HG03575 (cell line): ENCODE results near the gene DNER.

Experiments
- ATAC-seq: cut with Tn5 transposase; IDR thresholded peaks from one replicate; pipeline ENCODE4 v1.9.1; 2021; ENCODE audit not compliant: unreplicated experiment, insufficient number of reproducible peaks, low FRiP score; ENCODE audit errors: extremely low read depth

DNER gene

GRCh38 chr2:229470781-229471180, 243.6 kb downstream of the DNER start:
- ATAC-seq: no peak

GRCh38 chr2:229467783-229468182, 246.6 kb downstream of the DNER start:
- no peak for ATAC-seq

GRCh38 chr2:229463841-229464346, 250.5 kb downstream of the DNER start:
- no peak for ATAC-seq

- ATAC-seq: no peak
Measured at GRCh38 chr2:229462112-229462511, 252.2 kb downstream of the DNER start.

GRCh38 chr2:229456091-229456490, 258.3 kb downstream of the DNER start:
- no peak for ATAC-seq

- no peak for ATAC-seq
Measured at GRCh38 chr2:229454934-229455631, 259.3 kb downstream of the DNER start.

- ATAC-seq: no peak
Measured at GRCh38 chr2:229453230-229453629, 261.1 kb downstream of the DNER start.

GRCh38 chr2:229451852-229452251, 262.5 kb downstream of the DNER start:
- no peak for ATAC-seq

- ATAC-seq: no peak
Measured at GRCh38 chr2:229447227-229447626, 267.1 kb downstream of the DNER start.

GRCh38 chr2:229446350-229446749, 268.0 kb downstream of the DNER start:
- no peak for ATAC-seq

GRCh38 chr2:229445501-229446211, 268.7 kb downstream of the DNER start:
- ATAC-seq: no peak

GRCh38 chr2:229445019-229445418, 269.3 kb downstream of the DNER start:
- no peak for ATAC-seq

GRCh38 chr2:229443546-229444268, 270.6 kb downstream of the DNER start:
- ATAC-seq: no peak

- no peak for ATAC-seq
Measured at GRCh38 chr2:229443141-229443540, 271.2 kb downstream of the DNER start.

- ATAC-seq: no peak
Measured at GRCh38 chr2:229438430-229439159, 275.8 kb downstream of the DNER start.

GRCh38 chr2:229437467-229437866, 276.9 kb downstream of the DNER start:
- ATAC-seq: no peak

GRCh38 chr2:229434187-229434586, 280.2 kb downstream of the DNER start:
- no peak for ATAC-seq

GRCh38 chr2:229433351-229433750, 281.0 kb downstream of the DNER start:
- no peak for ATAC-seq

- ATAC-seq: no peak
Measured at GRCh38 chr2:229431327-229431954, 282.9 kb downstream of the DNER start.
